GM12878 (cell line): ENCODE results near the gene PLXNB2. TPM values are rescaled to one million over a fixed set of nuclear protein-coding genes. Genes with fewer than 3 reads are reported as not detected.
A peak's percentile ranks its signal among the peaks of the same experiment; 100 is the strongest.

Experiments
- ATAC-seq: fragments of 200-7000 bp; cut with Tn5 transposase; 3 replicates; pipeline ENCODE4 v1.9.1; 2020; ENCODE audit warnings: mild to moderate bottlenecking, moderate library complexity
- BruUV-seq: library from RNA; stranded (reverse); fragments of 400-500 nt; replicated peaks from 2 replicates; lab custom pipeline; 2021; lab: Mats Ljungman, UMichigan
- CTCF ChIA-PET: fragments of 300-600 bp; sonication (Branson Sonifier 250); formaldehyde crosslinking; extraction: SDS; loops from one replicate; lab custom pipeline; 2021; ENCODE audit warnings: inconsistent platforms; lab: Yijun Ruan, JAX
- POLR2A ChIA-PET: fragments of 350-600 bp; formaldehyde crosslinking; extraction: SDS; loops from one replicate; lab custom pipeline; 2021; ENCODE audit warnings: inconsistent platforms; lab: Charles Lee
- RAD21 ChIA-PET: fragments of 300-600 bp; sonication (Branson Sonifier 250); formaldehyde crosslinking; loops from one replicate; lab custom pipeline; 2023; ENCODE audit warnings: antibody characterized with exemption; ENCODE audit not compliant: unreplicated experiment; lab: Charles Lee
- SMC1A ChIA-PET: fragments of 300-600 bp; sonication (Branson Sonifier 250); formaldehyde crosslinking; loops from one replicate; lab custom pipeline; 2023; ENCODE audit not compliant: unreplicated experiment, uncharacterized antibody; lab: Charles Lee
- DNase-seq: peaks from one replicate; pipeline ENCODE4 v3.0.0-alpha.2; 2011; ENCODE audit warnings: low read depth, low spot score
- FAIRE-seq: peaks from 3 replicates; lab custom pipeline; 2011; peaks lifted over from hg19 to GRCh38; lab: Jason Lieb, UNC
- H2AFZ ChIP-seq: 2 replicates; pipeline ENCODE4 v1.6.0; 2011; ENCODE audit warnings: low read depth, low read length, control low read depth; ENCODE audit not compliant: control insufficient read depth
- H3K27ac ChIP-seq: 2 replicates; pipeline ENCODE4 v1.5.1; 2011; ENCODE audit warnings: control low read depth; ENCODE audit not compliant: control insufficient read depth, insufficient read depth
- H3K27me3 ChIP-seq, 2 experiments: replicated peaks in 1 of 2; 2 replicates each; pipeline versions ENCODE4 v1.6.0 to v1.6.1; 2011; ENCODE audit warnings: low read length in 1 of 2; ENCODE audit not compliant: control insufficient read depth in 2 of 2, insufficient read depth in 2 of 2
- H3K36me3 ChIP-seq, 2 experiments: 2 replicates each; pipeline ENCODE4 v1.5.1; 2011; ENCODE audit warnings: low read length in 1 of 2; ENCODE audit not compliant: control insufficient read depth in 2 of 2, insufficient read depth in 2 of 2
- H3K4me1 ChIP-seq: 2 replicates; pipeline ENCODE4 v1.6.1; 2011; ENCODE audit warnings: mild to moderate bottlenecking, low read length, moderate library complexity, mixed read lengths; ENCODE audit not compliant: control insufficient read depth, insufficient read depth
- H3K4me2 ChIP-seq: 2 replicates; pipeline ENCODE4 v1.6.0; 2011; ENCODE audit warnings: control low read depth; ENCODE audit not compliant: control insufficient read depth, insufficient read depth
- H3K4me3 ChIP-seq: fragments of 200-600 bp; sonication (generic); 2 replicates; pipeline ENCODE4 v1.5.1; 2016
- H3K79me2 ChIP-seq: 2 replicates; pipeline ENCODE4 v1.6.0; 2011; ENCODE audit warnings: low read length; ENCODE audit not compliant: control insufficient read depth, insufficient read depth
- H3K9ac ChIP-seq: 2 replicates; pipeline ENCODE4 v1.8.0; 2011; ENCODE audit warnings: low read length, control low read depth, mixed read lengths; ENCODE audit not compliant: control insufficient read depth, insufficient read depth
- H3K9me3 ChIP-seq: replicated peaks from 3 replicates; pipeline ENCODE4 v1.5.1; 2011; ENCODE audit warnings: mild to moderate bottlenecking, low read length; ENCODE audit not compliant: control insufficient read depth, insufficient read depth
- H4K20me1 ChIP-seq: 2 replicates; pipeline ENCODE4 v1.6.0; 2011; ENCODE audit not compliant: control insufficient read depth, insufficient read depth
- CREM ChIP-seq: IDR thresholded peaks from 2 replicates; pipeline ENCODE4 v1.6.1; 2014; ENCODE audit warnings: antibody characterized with exemption, low read depth
- POLR2A ChIP-seq: IDR thresholded peaks from 2 replicates; pipeline ENCODE4 v1.6.1; 2011; ENCODE audit warnings: low read depth, mild to moderate bottlenecking, low read length
- WGBS: methylation state at CpG from one replicate; pipeline ENCODE4 v1.1.6; 2016; ENCODE audit warnings: low lambda C conversion rate; ENCODE audit not compliant: insufficient replicate concordance, insufficient coverage; ENCODE audit errors: missing lambda C conversion rate; 5-methylcytosine and 5-hydroxymethylcytosine counted together
- in situ Hi-C: fragments of 300-500 bp; cut with MboI; formaldehyde crosslinking; loops from 9 replicates; pipeline ENCODE4 v1.14.3; 2018; ENCODE audit warnings: mixed read lengths
- intact Hi-C: fragments of 100-400 bp; cut with micrococcal nuclease; formaldehyde crosslinking; loops from one replicate; pipeline ENCODE4 v1.14.2; 2022; ENCODE audit not compliant: unreplicated experiment
- polyA plus RNA-seq, 11 experiments: library from polyadenylated mRNA; depleted of rRNA in 4 of 11; unstranded in 6 of 11; stranded (reverse) in 5 of 11; fragments of >200 nt; fragmentation: Nextera tagmentation in 4 of 11; fragmentation: Illumina TruSeq in 1 of 11; extraction: Ambion mirVana in 4 of 11; extraction: Trizol in 1 of 11; gene quantifications; 1 replicate in 1 of 11; 2 replicates in 10 of 11; pipeline versions ENCODE4 v1.2.1 to v1.2.3, GENCODE V29; 2011 to 2016; ENCODE audit warnings: inconsistent platforms in 2 of 11, missing spikeins in 2 of 11, low read depth in 1 of 11
- total RNA-seq, 4 experiments: library from RNA; depleted of rRNA in 3 of 4; stranded (reverse); fragments of >200 nt in 3 of 4; fragmentation: Illumina TruSeq in 1 of 4; extraction: Trizol in 1 of 4; gene quantifications; 2 replicates each; pipeline versions ENCODE4 v1.2.1 to v1.2.3, GENCODE V29; 2013 to 2021
- TF ChIP-seq, protein P1 (sequence below): fragments of 450-650 bp; conservative IDR thresholded peaks from 2 replicates; pipeline ENCODE4 v1.6.1; 2017; ENCODE audit warnings: mild to moderate bottlenecking, moderate library complexity

The PLXNB2 gene
- total and polyA plus RNA-seq, 10 of the 15 experiments (the other 5 are each of a cell fraction or from before 2014, with no cell fraction given), result 0.68 to 134 (median 41.9) TPM

GRCh38 chr22:50294319-50294656 is 13.2 kb downstream of the PLXNB2 start:
- in situ Hi-C loops (no loop called here), intact Hi-C loops (no loop called here)
- ChIA-PET CTCF (interaction anchor here (0.6 to 2.5 kb wide), 6 partner anchors 10 to 176 kb away, joined by 3 to 12 read pairs (median 6); no protein-coding TSS in a partner anchor), RAD21 (interaction anchor here (1.4 to 2.8 kb wide), 3 partner anchors 9 to 18 kb away, joined by 4 to 10 read pairs (median 5); no protein-coding TSS in a partner anchor), POLR2A (interaction anchor here (0.6 to 3.7 kb wide), 5 partner anchors 8 to 66 kb away, joined by 3 to 22 read pairs (median 3); partner anchors contain the start of gene DENND6B), SMC1A (interaction anchor here (2.9 kb wide), 1 partner anchor 10 kb away, joined by 21 read pairs; no protein-coding TSS in a partner anchor)
- no TSS peak for BruUV-seq
- no peaks in the 10 kb centered on the region for H3K27me3 ChIP-seq
- peak overlapping the region; percentile 40; the same call in 1 of the 2 replicates for H3K4me2 ChIP-seq
- no peak overlapping the region for H3K4me3 ChIP-seq
- DNase-seq, result no peak
- WGBS, result 49% methylated on average over 5 of the region's 5 CpGs
- peak overlapping the region; percentile 2; the same call in 1 of the 2 replicates for H3K27ac ChIP-seq
- H3K4me1 ChIP-seq, result peaks cover 27% of the 10 kb centered on the region
- no peaks in the 10 kb centered on the region for H3K9me3 ChIP-seq
- no peak for ATAC-seq
- H2AFZ ChIP-seq, result no peak overlapping the region
- TF ChIP-seq, protein P1, sequence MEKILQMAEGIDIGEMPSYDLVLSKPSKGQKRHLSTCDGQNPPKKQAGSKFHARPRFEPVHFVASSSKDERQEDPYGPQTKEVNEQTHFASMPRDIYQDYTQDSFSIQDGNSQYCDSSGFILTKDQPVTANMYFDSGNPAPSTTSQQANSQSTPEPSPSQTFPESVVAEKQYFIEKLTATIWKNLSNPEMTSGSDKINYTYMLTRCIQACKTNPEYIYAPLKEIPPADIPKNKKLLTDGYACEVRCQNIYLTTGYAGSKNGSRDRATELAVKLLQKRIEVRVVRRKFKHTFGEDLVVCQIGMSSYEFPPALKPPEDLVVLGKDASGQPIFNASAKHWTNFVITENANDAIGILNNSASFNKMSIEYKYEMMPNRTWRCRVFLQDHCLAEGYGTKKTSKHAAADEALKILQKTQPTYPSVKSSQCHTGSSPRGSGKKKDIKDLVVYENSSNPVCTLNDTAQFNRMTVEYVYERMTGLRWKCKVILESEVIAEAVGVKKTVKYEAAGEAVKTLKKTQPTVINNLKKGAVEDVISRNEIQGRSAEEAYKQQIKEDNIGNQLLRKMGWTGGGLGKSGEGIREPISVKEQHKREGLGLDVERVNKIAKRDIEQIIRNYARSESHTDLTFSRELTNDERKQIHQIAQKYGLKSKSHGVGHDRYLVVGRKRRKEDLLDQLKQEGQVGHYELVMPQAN, result no peak
- TF ChIP-seq CREM (no peak), POLR2A (no peak)
- H3K9ac ChIP-seq, result peak overlapping the region; percentile 9; the same call in 1 of the 2 replicates
- peaks cover 10 to 23% of the 10 kb centered on the region in 2 experiments; a peak in 3 of 4 replicates for H3K36me3 ChIP-seq
- H4K20me1 ChIP-seq, result no peaks in the 10 kb centered on the region; the same call in none of the 2 replicates
- H3K79me2 ChIP-seq, result peaks cover 60% of the 10 kb centered on the region
- FAIRE-seq, result no peak
